Measurements from ENCODE around the gene S1PR2.

Gene S1PR2, protein sequence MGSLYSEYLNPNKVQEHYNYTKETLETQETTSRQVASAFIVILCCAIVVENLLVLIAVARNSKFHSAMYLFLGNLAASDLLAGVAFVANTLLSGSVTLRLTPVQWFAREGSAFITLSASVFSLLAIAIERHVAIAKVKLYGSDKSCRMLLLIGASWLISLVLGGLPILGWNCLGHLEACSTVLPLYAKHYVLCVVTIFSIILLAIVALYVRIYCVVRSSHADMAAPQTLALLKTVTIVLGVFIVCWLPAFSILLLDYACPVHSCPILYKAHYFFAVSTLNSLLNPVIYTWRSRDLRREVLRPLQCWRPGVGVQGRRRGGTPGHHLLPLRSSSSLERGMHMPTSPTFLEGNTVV

DNA sequence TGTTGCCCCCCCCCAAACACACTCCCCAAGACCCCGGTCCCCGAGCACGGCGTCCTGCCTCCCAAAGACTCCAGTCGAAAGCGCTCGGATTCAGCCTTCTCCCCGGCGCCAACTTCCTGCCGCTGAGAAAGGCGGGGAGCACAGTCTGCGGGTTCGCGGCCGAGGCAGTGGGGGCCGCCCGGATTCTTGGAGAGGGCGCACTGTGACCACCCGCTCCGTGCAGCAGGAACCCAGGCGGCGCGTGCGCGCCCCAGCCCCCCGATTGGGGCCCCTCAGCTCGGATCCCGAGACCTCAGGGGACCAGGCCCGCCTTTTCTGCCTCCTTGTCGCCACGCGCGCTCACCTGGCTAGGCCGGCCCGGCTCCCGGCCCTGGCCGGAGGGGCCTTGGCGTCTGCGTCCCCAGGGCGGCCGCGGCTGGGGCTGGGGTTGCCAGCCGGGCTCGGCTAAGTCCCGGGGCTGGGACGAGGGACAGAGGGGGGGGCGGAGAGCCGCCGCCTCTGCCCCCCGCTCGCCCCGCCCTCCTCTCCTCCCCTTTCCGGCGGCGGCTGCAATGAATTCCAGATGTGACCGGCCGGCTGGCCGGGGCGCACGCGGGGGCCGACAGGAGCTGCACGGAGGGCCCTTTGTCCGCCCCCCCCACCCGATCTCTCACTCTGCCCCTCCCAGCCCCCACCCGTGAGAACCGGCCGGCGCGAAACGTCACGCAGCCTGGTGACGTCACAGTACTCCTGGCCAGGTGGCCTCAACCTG lies at the start of gene S1PR2:
Gene S1PR2, minus strand, starts transcription at position 471 of the 751 bp plus-strand sequence. CDS start 6,426 bp downstream, outside the sequence.
- H3K4me3 ChIP-seq (replicated peaks in 1 of 2; ENCODE audit: low read depth in 2 of 2, low read length in 2 of 2): peak within 1 kb of the TSS; percentile 91 to 94
- TF ChIP-seq, protein P1, sequence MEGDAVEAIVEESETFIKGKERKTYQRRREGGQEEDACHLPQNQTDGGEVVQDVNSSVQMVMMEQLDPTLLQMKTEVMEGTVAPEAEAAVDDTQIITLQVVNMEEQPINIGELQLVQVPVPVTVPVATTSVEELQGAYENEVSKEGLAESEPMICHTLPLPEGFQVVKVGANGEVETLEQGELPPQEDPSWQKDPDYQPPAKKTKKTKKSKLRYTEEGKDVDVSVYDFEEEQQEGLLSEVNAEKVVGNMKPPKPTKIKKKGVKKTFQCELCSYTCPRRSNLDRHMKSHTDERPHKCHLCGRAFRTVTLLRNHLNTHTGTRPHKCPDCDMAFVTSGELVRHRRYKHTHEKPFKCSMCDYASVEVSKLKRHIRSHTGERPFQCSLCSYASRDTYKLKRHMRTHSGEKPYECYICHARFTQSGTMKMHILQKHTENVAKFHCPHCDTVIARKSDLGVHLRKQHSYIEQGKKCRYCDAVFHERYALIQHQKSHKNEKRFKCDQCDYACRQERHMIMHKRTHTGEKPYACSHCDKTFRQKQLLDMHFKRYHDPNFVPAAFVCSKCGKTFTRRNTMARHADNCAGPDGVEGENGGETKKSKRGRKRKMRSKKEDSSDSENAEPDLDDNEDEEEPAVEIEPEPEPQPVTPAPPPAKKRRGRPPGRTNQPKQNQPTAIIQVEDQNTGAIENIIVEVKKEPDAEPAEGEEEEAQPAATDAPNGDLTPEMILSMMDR (IDR thresholded peaks at IDR 0.05; ENCODE audit: low read depth, low read length): no peak
- DNase-seq (ENCODE audit: low read depth in 2 of 2): peak; percentile 78 to 91

DNA sequence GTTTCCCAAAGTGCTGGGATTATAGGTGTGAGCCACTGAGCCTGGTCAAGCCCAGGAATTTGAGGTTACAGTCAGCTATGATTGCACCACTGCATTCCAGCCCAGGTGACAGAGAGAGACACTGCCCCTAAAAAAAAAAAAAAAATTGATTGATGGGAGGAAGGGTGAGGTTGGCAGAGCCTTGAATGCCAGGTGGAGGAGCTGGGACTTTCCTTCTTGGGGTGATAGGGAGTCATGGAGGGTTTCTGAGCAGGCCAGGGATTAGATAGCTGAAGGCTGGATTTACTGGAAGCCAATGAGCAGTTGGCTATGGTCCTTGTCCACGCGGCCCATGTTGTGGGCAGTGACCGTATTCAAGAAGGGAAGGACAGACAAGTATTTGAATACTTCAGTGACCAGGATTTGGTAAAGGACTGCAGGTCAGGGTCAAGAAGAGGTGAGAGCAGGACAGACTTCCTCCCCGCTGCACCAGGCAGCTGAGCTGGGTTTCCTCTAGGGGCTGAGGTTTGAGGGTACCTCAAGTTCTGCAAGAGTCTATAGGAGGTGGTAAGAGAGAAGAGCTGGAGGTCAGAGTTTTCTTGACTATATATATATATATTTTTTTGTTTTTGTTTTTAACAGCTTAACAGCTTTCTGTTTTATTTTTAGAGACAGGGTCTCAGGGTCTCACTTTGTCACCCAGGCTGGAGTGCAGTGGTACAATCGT lies 48.8 kb upstream of the S1PR2 start:
- TF ChIP-seq, protein P1 (IDR thresholded peaks at IDR 0.05; ENCODE audit: low read depth, low read length): no peak
- no peak overlapping the region for H3K4me3 ChIP-seq (replicated peaks in 1 of 2; ENCODE audit: low read depth in 2 of 2, low read length in 2 of 2)
- DNase-seq (ENCODE audit: low read depth in 2 of 2): no peak

DNA sequence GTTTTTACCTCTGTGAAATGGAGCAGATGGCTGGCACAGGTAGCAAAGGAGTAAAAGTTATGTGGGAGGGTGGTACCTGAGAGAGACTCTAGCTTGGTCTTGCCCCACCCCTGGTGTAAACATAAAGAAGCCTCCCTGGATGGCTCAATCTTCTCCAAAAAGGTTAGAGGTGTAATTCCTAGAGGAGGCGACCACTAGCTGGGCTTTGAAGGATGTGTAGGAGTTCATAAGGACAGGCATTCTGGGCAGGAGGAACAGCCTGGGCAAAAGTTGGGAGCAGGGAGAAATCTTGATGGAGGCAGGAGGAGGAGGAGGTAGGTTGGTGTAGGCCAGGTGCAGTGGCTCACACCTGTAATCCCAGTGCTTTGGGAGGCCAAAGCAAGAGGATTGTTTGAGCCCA lies 47.8 kb upstream of the S1PR2 start:
- no peak overlapping the region for H3K4me3 ChIP-seq (replicated peaks in 1 of 2; ENCODE audit: low read depth in 2 of 2, low read length in 2 of 2)
- TF ChIP-seq, protein P1 (IDR thresholded peaks at IDR 0.05; ENCODE audit: low read depth, low read length): no peak
- no peak for DNase-seq (ENCODE audit: low read depth in 2 of 2)

DNA sequence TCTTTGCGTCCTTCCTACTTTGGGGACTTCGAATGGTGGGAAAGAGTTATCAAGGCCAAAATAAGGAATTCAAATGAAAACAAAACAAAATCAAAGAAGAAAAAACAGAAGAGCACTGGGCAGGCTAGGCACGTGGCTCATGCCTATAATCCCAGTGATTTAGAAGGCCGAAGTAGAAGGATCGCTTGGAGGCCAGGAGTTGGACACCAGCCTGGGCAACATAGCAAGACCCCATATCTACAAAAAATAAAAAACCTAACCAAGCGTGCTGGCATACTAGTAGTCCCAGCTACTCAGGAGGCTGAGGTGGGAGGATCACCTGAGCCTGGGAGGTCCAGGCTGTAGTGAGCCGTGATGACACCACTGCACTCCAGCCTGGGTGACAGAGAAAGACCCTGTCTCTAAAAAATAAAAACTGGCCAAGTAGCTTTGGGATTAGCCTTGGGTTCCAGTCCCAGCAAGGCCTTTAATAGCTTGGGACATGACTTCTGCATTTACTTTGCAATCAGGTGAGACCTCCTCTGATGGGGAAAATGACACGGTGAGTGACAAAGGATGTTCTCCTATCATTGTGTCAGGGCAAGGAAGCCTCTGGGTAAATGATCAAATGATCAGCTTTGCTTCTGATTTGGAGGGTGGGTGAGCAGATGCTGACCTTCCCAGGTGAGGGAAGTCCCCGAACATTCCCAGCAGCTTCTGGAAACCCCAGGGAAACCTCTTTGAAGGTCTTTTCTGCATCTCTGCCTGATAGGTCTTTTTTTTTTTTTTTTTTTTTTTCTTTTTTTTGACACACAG lies 46.9 kb upstream of the S1PR2 start:
- TF ChIP-seq, protein P1 (IDR thresholded peaks at IDR 0.05; ENCODE audit: low read depth, low read length): no peak
- DNase-seq (ENCODE audit: low read depth in 2 of 2): no peak

DNA sequence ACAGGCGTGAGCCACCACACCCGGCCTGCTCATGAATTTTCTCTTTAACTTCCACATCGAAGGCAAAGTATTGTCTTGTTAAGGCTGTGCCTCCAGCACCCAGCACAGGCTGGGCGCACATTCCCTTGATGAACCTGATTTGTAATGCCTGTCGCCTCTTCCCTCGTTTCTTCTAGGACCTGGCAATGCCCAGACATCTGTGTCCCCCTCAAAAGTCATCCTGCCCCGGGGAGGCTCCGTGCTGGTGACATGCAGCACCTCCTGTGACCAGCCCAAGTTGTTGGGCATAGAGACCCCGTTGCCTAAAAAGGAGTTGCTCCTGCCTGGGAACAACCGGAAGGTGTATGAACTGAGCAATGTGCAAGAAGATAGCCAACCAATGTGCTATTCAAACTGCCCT lies 43.5 kb upstream of the S1PR2 start:
- TF ChIP-seq, protein P1 (IDR thresholded peaks at IDR 0.05; ENCODE audit: low read depth, low read length): no peak
- H3K4me3 ChIP-seq (replicated peaks in 1 of 2; ENCODE audit: low read depth in 2 of 2, low read length in 2 of 2): no peak overlapping the region
- no peak for DNase-seq (ENCODE audit: low read depth in 2 of 2)

More for the DNA sequence above, 46.9 kb upstream of the S1PR2 start:
- no peak overlapping the region for H3K4me3 ChIP-seq (replicated peaks in 1 of 2; ENCODE audit: low read depth in 2 of 2, low read length in 2 of 2)

DNA sequence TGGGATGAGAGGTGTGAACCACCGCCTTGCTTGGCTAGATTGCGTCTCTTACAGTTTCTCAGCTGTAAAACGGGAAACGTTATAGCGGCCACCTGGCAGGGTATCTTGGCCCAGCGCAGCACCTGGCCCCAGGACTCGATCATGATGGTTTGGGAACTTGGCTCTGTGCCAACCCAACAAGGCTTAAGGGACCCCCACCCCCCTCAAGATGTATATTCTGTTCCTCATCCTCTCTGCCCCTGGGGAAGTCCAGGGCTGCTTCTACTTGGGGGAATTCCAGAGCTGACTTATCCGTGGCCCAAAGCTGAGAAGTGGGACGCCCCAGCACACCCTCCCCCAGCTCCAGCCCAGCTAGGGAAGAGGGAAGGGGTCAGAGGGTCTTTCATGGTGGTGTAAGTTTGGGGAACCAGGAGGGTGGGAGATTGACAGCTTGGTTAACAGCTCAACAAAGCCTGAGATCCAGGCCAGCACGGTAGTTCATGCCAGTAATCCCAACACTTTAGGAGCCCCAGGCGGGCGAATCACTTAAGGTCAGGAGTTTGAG lies 40.5 kb upstream of the S1PR2 start:
- H3K4me3 ChIP-seq (replicated peaks in 1 of 2; ENCODE audit: low read depth in 2 of 2, low read length in 2 of 2): peak overlapping the region; percentile 65 to 66
- TF ChIP-seq, protein P1 (IDR thresholded peaks at IDR 0.05; ENCODE audit: low read depth, low read length): no peak
- peak; percentile 45 to 66 for DNase-seq (ENCODE audit: low read depth in 2 of 2)

Data from cardiac fibroblast (primary cell).